Liver (tissue), 9 donors: ENCODE measurements around the gene MYOF. TPM values are rescaled to one million over a fixed set of nuclear protein-coding genes. Genes with fewer than 3 reads are reported as not detected.

Experiments used
- DNase-seq: peaks from one replicate; pipeline ENCODE4 v3.0.0-alpha.2; 2017; ENCODE audit warnings: low spot score
- H3K27ac ChIP-seq, 2 donors: one replicate each; pipeline ENCODE4 v1.7.0; 2013; ENCODE audit warnings: inconsistent platforms in 2 of 2, low read length in 2 of 2, control low read depth in 1 of 2, low read depth in 1 of 2, mild to moderate bottlenecking in 1 of 2
- H3K27me3 ChIP-seq, 4 donors: one replicate each; pipeline versions ENCODE4 v1.6.1 to v1.7.0; 2013; ENCODE audit warnings: low read length in 3 of 4, inconsistent platforms in 1 of 4, mild to moderate bottlenecking in 1 of 4, moderate library complexity in 1 of 4; ENCODE audit not compliant: control insufficient read depth in 4 of 4, insufficient read depth in 4 of 4
- H3K36me3 ChIP-seq, 4 donors: one replicate each; pipeline versions ENCODE4 v1.6.1 to v1.7.0; 2013; ENCODE audit warnings: low read length in 3 of 4, mild to moderate bottlenecking in 3 of 4, low read depth in 1 of 4, moderate library complexity in 1 of 4; ENCODE audit not compliant: control insufficient read depth in 4 of 4, insufficient read depth in 3 of 4
- H3K4me1 ChIP-seq, 4 donors: one replicate each; pipeline versions ENCODE4 v1.6.1 to v1.7.0; 2013; ENCODE audit warnings: low read length in 3 of 4, mild to moderate bottlenecking in 3 of 4, moderate library complexity in 1 of 4; ENCODE audit not compliant: control insufficient read depth in 4 of 4, insufficient read depth in 4 of 4
- H3K4me3 ChIP-seq, 3 donors: one replicate each; pipeline versions ENCODE4 v1.6.1 to v1.7.0; 2013; ENCODE audit warnings: low read length in 3 of 3, control low read depth in 1 of 3, low read depth in 1 of 3, mild to moderate bottlenecking in 1 of 3
- H3K9ac ChIP-seq, 2 donors: one replicate each; pipeline ENCODE4 v1.7.0; 2013; ENCODE audit warnings: low read length in 2 of 2, mild to moderate bottlenecking in 2 of 2, moderate library complexity in 2 of 2, control low read depth in 1 of 2, low read depth in 1 of 2
- H3K9me3 ChIP-seq, 4 donors: one replicate each; pipeline versions ENCODE4 v1.6.1 to v1.7.0; 2013; ENCODE audit warnings: low read length in 3 of 4; ENCODE audit not compliant: control insufficient read depth in 4 of 4
- ATF3 ChIP-seq: IDR thresholded peaks from 2 replicates; pipeline ENCODE4 v1.6.1; 2016; ENCODE audit warnings: antibody characterized with exemption
- EGR1 ChIP-seq, 2 donors: IDR thresholded peaks; 2 replicates each; pipeline ENCODE4 v1.6.1; 2016 to 2018; ENCODE audit warnings: antibody characterized with exemption in 2 of 2, low read depth in 2 of 2
- FOXA1 ChIP-seq: IDR thresholded peaks from 2 replicates; pipeline ENCODE4 v1.6.1; 2016; ENCODE audit warnings: antibody characterized with exemption
- FOXA2 ChIP-seq: IDR thresholded peaks from 2 replicates; pipeline ENCODE4 v1.6.1; 2016; ENCODE audit warnings: antibody characterized with exemption
- GABPA ChIP-seq, 2 donors: IDR thresholded peaks in 1 of 2; conservative IDR thresholded peaks in 1 of 2; 2 replicates each; pipeline ENCODE4 v1.6.1; 2016; ENCODE audit warnings: antibody characterized with exemption in 2 of 2, mild to moderate bottlenecking in 1 of 2, moderate library complexity in 1 of 2
- HNF4A ChIP-seq, 2 donors: conservative IDR thresholded peaks; 2 replicates each; pipeline ENCODE4 v1.6.1; 2016; ENCODE audit warnings: antibody characterized with exemption in 2 of 2, mild to moderate bottlenecking in 2 of 2
- HNF4G ChIP-seq: IDR thresholded peaks from 2 replicates; pipeline ENCODE4 v1.6.1; 2016; ENCODE audit warnings: antibody characterized with exemption
- JUND ChIP-seq, 2 donors: IDR thresholded peaks; 2 replicates each; pipeline ENCODE4 v1.6.1; 2016; ENCODE audit warnings: antibody characterized with exemption in 2 of 2
- NR2F2 ChIP-seq: IDR thresholded peaks from 2 replicates; pipeline ENCODE4 v1.6.1; 2016; ENCODE audit warnings: antibody characterized with exemption
- RAD21 ChIP-seq, 2 donors: IDR thresholded peaks; 2 replicates each; pipeline ENCODE4 v1.6.1; 2016; ENCODE audit warnings: antibody characterized with exemption in 2 of 2, mild to moderate bottlenecking in 2 of 2
- REST ChIP-seq: IDR thresholded peaks from 2 replicates; pipeline ENCODE4 v1.6.1; 2016; ENCODE audit warnings: antibody characterized with exemption, mild to moderate bottlenecking
- RXRA ChIP-seq, 2 donors: IDR thresholded peaks; 2 replicates each; pipeline ENCODE4 v1.6.1; 2017 to 2018; ENCODE audit warnings: antibody characterized with exemption in 2 of 2, mild to moderate bottlenecking in 1 of 2
- SP1 ChIP-seq: IDR thresholded peaks from 2 replicates; pipeline ENCODE4 v1.6.1; 2018; ENCODE audit warnings: antibody characterized with exemption, mild to moderate bottlenecking
- TAF1 ChIP-seq: conservative IDR thresholded peaks from 2 replicates; pipeline ENCODE4 v1.6.1; 2016; ENCODE audit warnings: antibody characterized with exemption, mild to moderate bottlenecking
- YY1 ChIP-seq: IDR thresholded peaks from 2 replicates; pipeline ENCODE4 v1.6.1; 2016; ENCODE audit warnings: antibody characterized with exemption, mild to moderate bottlenecking
- WGBS: extraction: QIAGEN DNeasy Blood & Tissue Kit; methylation state at CpG from one replicate; pipeline ENCODE4 v1.1.7; 2013; 5-methylcytosine and 5-hydroxymethylcytosine counted together
- polyA plus RNA-seq, 2 donors: library from polyadenylated mRNA; stranded (reverse) in 1 of 2; unstranded in 1 of 2; fragments of 200-250 nt in 1 of 2; fragments of >200 nt in 1 of 2; fragmentation: Nextera tagmentation in 1 of 2; extraction: Ambion mirVana in 1 of 2; gene quantifications; one replicate each; pipeline versions ENCODE4 v1.2.1 to v1.2.3, GENCODE V29; 2013 to 2015
- total RNA-seq, 2 donors: library from RNA; depleted of rRNA; stranded (reverse); fragments of >200 nt; gene quantifications; one replicate each; pipeline ENCODE4 v1.2.3, GENCODE V29; 2014
- TF ChIP-seq, protein P1 (sequence below): IDR thresholded peaks from 2 replicates; pipeline ENCODE4 v1.6.1; 2016; ENCODE audit warnings: antibody characterized with exemption
- TF ChIP-seq, protein P2 (sequence below): IDR thresholded peaks from 2 replicates; pipeline ENCODE4 v1.6.1; 2016; ENCODE audit warnings: antibody characterized with exemption
- donor health status: healthy.
- donor health status: healthy.
- donor health status: healthy.
- donor health status: healthy.
- donor health status: healthy.

MYOF gene
- total and polyA plus RNA-seq, 4 donors, result 0.89 to 5.7 (median 3.2) TPM

GRCh38 chr10:93417921-93418320, 64.2 kb downstream of the MYOF start:
- no peak overlapping the region for H3K4me3 ChIP-seq
- H3K27ac ChIP-seq, result no peak overlapping the region
- H3K4me1 ChIP-seq, result peaks cover 0 to 6% (median 1%) of the 10 kb centered on the region in 4 donors
- no peaks in the 10 kb centered on the region for H3K36me3 ChIP-seq
- WGBS, result 67% methylated on average over 3 of the region's 3 CpGs
- TF ChIP-seq, protein P1, sequence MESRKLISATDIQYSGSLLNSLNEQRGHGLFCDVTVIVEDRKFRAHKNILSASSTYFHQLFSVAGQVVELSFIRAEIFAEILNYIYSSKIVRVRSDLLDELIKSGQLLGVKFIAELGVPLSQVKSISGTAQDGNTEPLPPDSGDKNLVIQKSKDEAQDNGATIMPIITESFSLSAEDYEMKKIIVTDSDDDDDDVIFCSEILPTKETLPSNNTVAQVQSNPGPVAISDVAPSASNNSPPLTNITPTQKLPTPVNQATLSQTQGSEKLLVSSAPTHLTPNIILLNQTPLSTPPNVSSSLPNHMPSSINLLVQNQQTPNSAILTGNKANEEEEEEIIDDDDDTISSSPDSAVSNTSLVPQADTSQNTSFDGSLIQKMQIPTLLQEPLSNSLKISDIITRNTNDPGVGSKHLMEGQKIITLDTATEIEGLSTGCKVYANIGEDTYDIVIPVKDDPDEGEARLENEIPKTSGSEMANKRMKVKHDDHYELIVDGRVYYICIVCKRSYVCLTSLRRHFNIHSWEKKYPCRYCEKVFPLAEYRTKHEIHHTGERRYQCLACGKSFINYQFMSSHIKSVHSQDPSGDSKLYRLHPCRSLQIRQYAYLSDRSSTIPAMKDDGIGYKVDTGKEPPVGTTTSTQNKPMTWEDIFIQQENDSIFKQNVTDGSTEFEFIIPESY, result no peak
- peak; percentile 44 for TF ChIP-seq NR2F2
- DNase-seq, result no peak
- H3K9ac ChIP-seq, result no peak overlapping the region
- H3K27me3 ChIP-seq, result no peaks in the 10 kb centered on the region
- no peaks in the 10 kb centered on the region for H3K9me3 ChIP-seq

DNA sequence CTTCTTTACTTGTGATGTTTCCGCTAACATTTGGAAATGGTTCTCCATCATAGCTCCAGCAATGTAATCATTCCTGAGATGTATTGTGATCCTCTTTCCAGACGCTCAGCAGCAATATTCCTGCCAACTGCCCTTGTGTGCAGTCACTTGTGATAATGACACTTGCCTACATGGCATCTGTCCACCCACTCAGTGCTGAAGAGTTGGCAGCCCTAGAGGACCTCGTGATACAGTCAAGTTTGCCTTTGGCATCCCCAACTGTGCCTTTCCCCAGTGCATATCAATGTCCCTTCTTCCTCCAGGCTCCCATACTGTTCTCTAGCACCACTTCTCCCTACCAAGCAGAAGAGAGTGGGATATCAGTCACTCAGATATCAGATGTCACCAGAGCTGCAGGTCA, 64.9 kb downstream of the MYOF start:
- H3K9me3 ChIP-seq, result no peaks in the 10 kb centered on the region
- TF ChIP-seq EGR1 (IDR thresholded peaks at IDR 0.05; ENCODE audit: low read depth in 2 of 2) (no peak), FOXA1 (no peak), FOXA2 (no peak), HNF4A (conservative IDR thresholded peaks at IDR 0.05) (no peak), REST (peak; percentile 92), RXRA (IDR thresholded peaks at IDR 0.05) (no peak), RAD21 (IDR thresholded peaks at IDR 0.05) (no peak)
- TF ChIP-seq, protein P2, sequence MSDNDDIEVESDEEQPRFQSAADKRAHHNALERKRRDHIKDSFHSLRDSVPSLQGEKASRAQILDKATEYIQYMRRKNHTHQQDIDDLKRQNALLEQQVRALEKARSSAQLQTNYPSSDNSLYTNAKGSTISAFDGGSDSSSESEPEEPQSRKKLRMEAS, result no peak
- no peaks in the 10 kb centered on the region for H3K36me3 ChIP-seq
- 84% methylated on average over 3 of the region's 3 CpGs for WGBS
- H3K9ac ChIP-seq, result no peak overlapping the region
- no peaks in the 10 kb centered on the region for H3K27me3 ChIP-seq
- peaks cover 0 to 5% (median 1%) of the 10 kb centered on the region in 4 donors for H3K4me1 ChIP-seq
- H3K27ac ChIP-seq, result no peak overlapping the region
- H3K4me3 ChIP-seq, result no peak overlapping the region
- DNase-seq, result no peak

- Histone ChIP-seq H3K4me1 (peaks cover 0 to 3% (median under 1%) of the 10 kb centered on the region in 4 donors), H3K36me3 (no peaks in the 10 kb centered on the region), H3K27me3 (no peaks in the 10 kb centered on the region), H3K9ac (no peak overlapping the region), H3K27ac (no peak overlapping the region), H3K4me3 (no peak overlapping the region), H3K9me3 (no peaks in the 10 kb centered on the region)
- no peak for DNase-seq
- 94% methylated on average over 4 of the region's 4 CpGs for WGBS
- TF ChIP-seq ATF3, result no peak
- TF ChIP-seq, protein P1, result no peak
- TF ChIP-seq HNF4A (conservative IDR thresholded peaks at IDR 0.05), result no peak
- no peak for TF ChIP-seq HNF4G
- TF ChIP-seq NR2F2, result no peak
- TF ChIP-seq YY1, result no peak
- no peak for TF ChIP-seq REST
- TF ChIP-seq TAF1, result no peak
- TF ChIP-seq GABPA (IDR thresholded peaks at IDR 0.05 in 1 of 2, conservative IDR thresholded peaks at IDR 0.05 in 1 of 2), result no peak
- no peak for TF ChIP-seq EGR1 (IDR thresholded peaks at IDR 0.05; ENCODE audit: low read depth in 2 of 2)
- no peak for TF ChIP-seq SP1
- no peak for TF ChIP-seq FOXA2
- TF ChIP-seq JUND (IDR thresholded peaks at IDR 0.05), result no peak
- TF ChIP-seq RAD21 (IDR thresholded peaks at IDR 0.05), result no peak
Measured at GRCh38 chr10:93416824-93417223, 65.3 kb downstream of the MYOF start.
